OCI-LY3 (cell line): ENCODE results near the gene WWOX.

ENCODE experiments used
- H2AFZ ChIP-seq: fragments of 200-600, 300-600 bp; shearing (Covaris generic); 2 replicates; pipeline ENCODE4 v1.6.0; 2014; ENCODE audit warnings: antibody characterized with exemption, low read depth, low read length
- H3K27ac ChIP-seq: fragments of 200-600, 300-600 bp; sonication (generic); 2 replicates; pipeline ENCODE4 v1.5.1; 2014; ENCODE audit warnings: mild to moderate bottlenecking, low read length, moderate library complexity, mixed read lengths
- H3K27me3 ChIP-seq: fragments of 200-600, 300-600 bp; sonication (generic); 2 replicates; pipeline ENCODE4 v1.6.1; 2014; ENCODE audit warnings: low read depth, low read length, mixed read lengths
- H3K36me3 ChIP-seq: fragments of 200-600, 300-600 bp; sonication (generic); replicated peaks from 2 replicates; pipeline ENCODE3; 2014; ENCODE audit warnings: low read depth, low read length, mixed read lengths
- H3K4me1 ChIP-seq: fragments of 300-600, 200-600 bp; sonication (generic); 2 replicates; pipeline ENCODE4 v1.6.1; 2014; ENCODE audit warnings: low read length, mixed read lengths
- H3K4me2 ChIP-seq: fragments of 200-600, 300-600 bp; sonication (generic); 2 replicates; pipeline ENCODE4 v1.6.1; 2014; ENCODE audit warnings: low read length, mixed read lengths
- H3K4me3 ChIP-seq: fragments of 300-600, 200-600 bp; sonication (generic); 2 replicates; pipeline ENCODE4 v1.5.1; 2014; ENCODE audit warnings: antibody characterized with exemption, mild to moderate bottlenecking, low read length, moderate library complexity
- H3K79me2 ChIP-seq: fragments of 300-600, 200-600 bp; shearing (Covaris generic); 2 replicates; pipeline ENCODE4 v1.6.1; 2014; ENCODE audit warnings: mild to moderate bottlenecking, low read length, mixed read lengths
- H3K9ac ChIP-seq: fragments of 300-600, 200-600 bp; shearing (Covaris generic); 2 replicates; pipeline ENCODE4 v1.6.0; 2014; ENCODE audit warnings: mild to moderate bottlenecking, low read length, moderate library complexity
- H3K9me3 ChIP-seq: fragments of 200-600, 300-600 bp; shearing (Covaris generic); 2 replicates; pipeline ENCODE4 v1.6.1; 2014; ENCODE audit warnings: low read length, mixed read lengths; ENCODE audit not compliant: insufficient read depth
- H4K20me1 ChIP-seq: fragments of 200-600, 300-600 bp; sonication (generic); 2 replicates; pipeline ENCODE4 v1.6.1; 2016; ENCODE audit warnings: low read length, mixed read lengths; ENCODE audit not compliant: insufficient read depth
- CTCF ChIP-seq: fragments of 200-600, 300-600 bp; sonication (generic); IDR thresholded peaks from 2 replicates; pipeline ENCODE4 v1.5.1; 2014; ENCODE audit warnings: antibody characterized with exemption, low read length, low read depth
- EZH2phosphoT487 ChIP-seq: fragments of 200-600 bp; shearing (Covaris generic); IDR thresholded peaks from 2 replicates; pipeline ENCODE4 v1.6.1; 2018; ENCODE audit warnings: antibody characterized with exemption, mixed run types, low read depth

Gene WWOX

GRCh38 chr16:78392585-78393195, 293.2 kb downstream of the WWOX start:
- Histone ChIP-seq H3K4me3 (no peak overlapping the region), H3K36me3 (no peaks in the 10 kb centered on the region)

GRCh38 chr16:78395035-78395434, 295.6 kb downstream of the WWOX start:
- H3K9ac ChIP-seq, result no peak overlapping the region
- H3K4me3 ChIP-seq, result no peak overlapping the region
- no peaks in the 10 kb centered on the region for H3K36me3 ChIP-seq
- TF ChIP-seq CTCF (no peak), EZH2phosphoT487 (no peak)
- no peaks in the 10 kb centered on the region for H3K79me2 ChIP-seq
- H3K4me2 ChIP-seq, result no peak overlapping the region
- H3K27ac ChIP-seq, result no peak overlapping the region
- H3K4me1 ChIP-seq, result no peaks in the 10 kb centered on the region
- no peaks in the 10 kb centered on the region for H4K20me1 ChIP-seq
- H3K27me3 ChIP-seq, result no peaks in the 10 kb centered on the region
- H3K9me3 ChIP-seq, result no peaks in the 10 kb centered on the region
- no peak overlapping the region for H2AFZ ChIP-seq

More at GRCh38 chr16:78392585-78393195, 293.2 kb downstream of the WWOX start:
- Histone ChIP-seq H3K9ac (no peak overlapping the region), H3K9me3 (no peaks in the 10 kb centered on the region), H3K79me2 (no peaks in the 10 kb centered on the region), H3K27ac (no peak overlapping the region), H2AFZ (no peak overlapping the region), H3K4me1 (no peaks in the 10 kb centered on the region), H3K27me3 (no peaks in the 10 kb centered on the region), H3K4me2 (no peak overlapping the region), H4K20me1 (no peaks in the 10 kb centered on the region)
- TF ChIP-seq CTCF (no peak), EZH2phosphoT487 (no peak)

- Histone ChIP-seq H2AFZ (no peak overlapping the region), H3K4me1 (no peaks in the 10 kb centered on the region), H3K9me3 (no peaks in the 10 kb centered on the region), H3K79me2 (no peaks in the 10 kb centered on the region), H3K4me3 (no peak overlapping the region), H3K4me2 (no peak overlapping the region), H3K9ac (no peak overlapping the region), H4K20me1 (no peaks in the 10 kb centered on the region), H3K36me3 (no peaks in the 10 kb centered on the region), H3K27ac (no peak overlapping the region), H3K27me3 (no peaks in the 10 kb centered on the region)
- TF ChIP-seq CTCF (peak; percentile 23; the same call in 1 of the 2 replicates), EZH2phosphoT487 (no peak)
Measured at GRCh38 chr16:78396046-78396445, 296.6 kb downstream of the WWOX start.

GRCh38 chr16:78396673-78397072, 297.2 kb downstream of the WWOX start:
- Histone ChIP-seq H2AFZ (no peak overlapping the region), H3K27me3 (no peaks in the 10 kb centered on the region), H3K4me3 (no peak overlapping the region), H3K79me2 (no peaks in the 10 kb centered on the region), H3K9me3 (no peaks in the 10 kb centered on the region), H3K36me3 (no peaks in the 10 kb centered on the region), H3K4me1 (no peaks in the 10 kb centered on the region), H3K4me2 (no peak overlapping the region), H3K9ac (no peak overlapping the region), H4K20me1 (no peaks in the 10 kb centered on the region), H3K27ac (no peak overlapping the region)
- TF ChIP-seq CTCF, result no peak
- TF ChIP-seq EZH2phosphoT487, result no peak
